Mucosa of descending colon (tissue), 3 donors: ENCODE data around the gene FAM227B. TPM values are rescaled to one million over a fixed set of nuclear protein-coding genes. Genes with fewer than 3 reads are reported as not detected.

Source experiments
- ATAC-seq: fragments of 200-7000 bp; cut with Tn5 transposase; one replicate; pipeline ENCODE4 v1.9.1; 2020; ENCODE audit warnings: mild to moderate bottlenecking, moderate library complexity
- DNase-seq, 3 donors: peaks; one replicate each; pipeline ENCODE4 v3.0.0-alpha.2; 2020
- H3K36me3 ChIP-seq: fragments of 200-600 bp; one replicate; pipeline ENCODE4 v1.8.0; 2021; ENCODE audit warnings: low read depth, mild to moderate bottlenecking
- H3K4me1 ChIP-seq: fragments of 200-600 bp; one replicate; pipeline ENCODE4 v1.8.0; 2021; ENCODE audit warnings: low read depth, mild to moderate bottlenecking
- H3K4me3 ChIP-seq: fragments of 200-600 bp; one replicate; pipeline ENCODE4 v1.8.0; 2021; ENCODE audit warnings: mild to moderate bottlenecking
- H3K9me3 ChIP-seq: fragments of 200-600 bp; one replicate; pipeline ENCODE4 v1.8.0; 2021; ENCODE audit warnings: mild to moderate bottlenecking
- CTCF ChIP-seq: fragments of 200-600 bp; IDR thresholded peaks from one replicate; pipeline ENCODE4 v1.8.0; 2022; ENCODE audit warnings: antibody characterized with exemption, mild to moderate bottlenecking
- intact Hi-C, 2 donors: fragments of 100-400 bp; cut with DNase I in 1 of 2; cut with micrococcal nuclease in 1 of 2; formaldehyde crosslinking; loops; one replicate each; pipeline versions ENCODE4 v1.11.0 to v1.11.1; 2022; cut with DNase I, micrococcal nuclease
- total RNA-seq, 3 donors: library from RNA; stranded (reverse); fragmentation: NEBNext Ultra II Directional in 2 of 3; extraction: Animal tissue kit (Norgen Biotek cat#: 25700) in 2 of 3; gene quantifications; one replicate each; pipeline versions ENCODE4 v1.2.1 to v1.2.4, GENCODE V29; 2021 to 2023
- donor health status: DM: no; HTN: no; CAD: no; lungs with moderate emphysema.
- donor health status: DM: no; HTN: no; CAD: no.
- donor health status: DM: no; HTN: yes; CAD: no.

FAM227B gene
- total RNA-seq, 3 donors from 2014 or later: 2.2 to 7.6 (median 3.6) TPM

- no peak for TF ChIP-seq CTCF
- no peaks in the 10 kb centered on the region for H3K4me1 ChIP-seq
- H3K4me3 ChIP-seq: no peak overlapping the region
- H3K36me3 ChIP-seq: no peaks in the 10 kb centered on the region
- no peaks in the 10 kb centered on the region for H3K9me3 ChIP-seq
- ATAC-seq: no peak
- DNase-seq: no peak
- intact Hi-C loops: no loop called here
Observed at GRCh38 chr15:49331442-49331841, 289.2 kb downstream of the FAM227B start.

- no peak for TF ChIP-seq CTCF
- ATAC-seq (no peak), DNase-seq (no peak)
- Histone ChIP-seq H3K36me3 (no peaks in the 10 kb centered on the region), H3K4me3 (no peak overlapping the region), H3K4me1 (no peaks in the 10 kb centered on the region), H3K9me3 (no peaks in the 10 kb centered on the region)
- intact Hi-C loops: no loop called here
Observed at GRCh38 chr15:49330166-49330565, 290.5 kb downstream of the FAM227B start.

- no peak for ATAC-seq
- intact Hi-C loops: no loop called here
Observed at GRCh38 chr15:49328941-49329340, 291.7 kb downstream of the FAM227B start.

GRCh38 chr15:49327927-49328326 lies 292.7 kb downstream of the FAM227B start:
- Histone ChIP-seq H3K9me3 (no peaks in the 10 kb centered on the region), H3K4me3 (no peak overlapping the region), H3K36me3 (no peaks in the 10 kb centered on the region), H3K4me1 (no peaks in the 10 kb centered on the region)
- TF ChIP-seq CTCF: no peak
- intact Hi-C loops: no loop called here
- no peak for ATAC-seq
- DNase-seq: no peak

More at GRCh38 chr15:49328941-49329340, 291.7 kb downstream of the FAM227B start:
- Histone ChIP-seq H3K4me3 (no peak overlapping the region), H3K9me3 (no peaks in the 10 kb centered on the region), H3K4me1 (no peaks in the 10 kb centered on the region), H3K36me3 (no peaks in the 10 kb centered on the region)
- no peak for DNase-seq
- no peak for TF ChIP-seq CTCF

GRCh38 chr15:49323207-49323606 lies 297.4 kb downstream of the FAM227B start:
- DNase-seq (no peak), ATAC-seq (no peak)
- Histone ChIP-seq H3K4me3 (no peak overlapping the region), H3K9me3 (no peaks in the 10 kb centered on the region), H3K4me1 (no peaks in the 10 kb centered on the region), H3K36me3 (no peaks in the 10 kb centered on the region)
- TF ChIP-seq CTCF: no peak
- intact Hi-C loops: no loop called here

GRCh38 chr15:49320351-49320750 lies 300.3 kb downstream of the FAM227B start:
- no peak overlapping the region for H3K4me3 ChIP-seq
- DNase-seq (no peak), ATAC-seq (no peak)
- no peaks in the 10 kb centered on the region for H3K9me3 ChIP-seq
- no peaks in the 10 kb centered on the region for H3K4me1 ChIP-seq
- TF ChIP-seq CTCF: no peak
- H3K36me3 ChIP-seq: no peaks in the 10 kb centered on the region
- intact Hi-C loops: no loop called here
